ENCODE results near the gene GRHL3.

Gene GRHL3

DNA sequence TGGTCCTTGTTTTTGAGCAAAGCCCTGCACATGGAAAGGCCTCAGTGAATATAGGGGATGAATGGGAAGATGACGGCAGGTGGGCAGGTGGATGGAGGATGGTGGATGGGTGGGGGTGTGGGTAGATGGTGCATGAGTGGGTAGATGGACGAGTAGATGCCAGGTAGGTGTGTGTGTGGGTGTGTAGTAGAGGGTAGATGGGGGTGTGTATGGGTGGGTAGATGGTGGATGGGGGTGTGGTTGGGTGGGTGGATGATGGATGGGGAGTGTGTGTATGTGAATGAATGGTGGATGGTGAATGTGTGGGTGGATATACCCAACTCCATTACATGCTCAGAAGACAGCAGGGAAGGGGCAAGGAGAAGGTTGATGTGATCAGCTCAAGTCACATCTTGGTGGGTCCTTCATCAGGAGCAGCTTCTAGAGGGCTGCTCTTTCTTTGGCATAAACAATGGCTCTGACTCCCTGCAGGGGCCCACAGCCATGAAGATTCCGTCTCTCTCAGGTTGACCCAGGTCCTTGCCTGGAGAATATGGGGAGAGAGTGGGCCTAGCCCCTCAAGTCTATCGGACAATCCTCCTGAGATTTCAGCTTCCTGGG is 34.2 kb downstream of the GRHL3 start:
- H3K4me1 ChIP-seq (ENCODE audit: control insufficient read depth in 1 of 2, insufficient read depth in 2 of 2, low read length in 2 of 2): peaks cover 5 to 6% of the 10 kb centered on the region in 2 donors
- H3K4me3 ChIP-seq (ENCODE audit: low read depth in 1 of 2, low read length in 2 of 2): no peak overlapping the region
- H3K9ac ChIP-seq (ENCODE audit: low read depth in 1 of 2, low read length in 2 of 2): no peak overlapping the region
- peaks cover 0 to 8% of the 10 kb centered on the region in 2 donors for H3K36me3 ChIP-seq (ENCODE audit: control insufficient read depth in 1 of 2, insufficient read depth in 2 of 2, low read length in 2 of 2)
- no peaks in the 10 kb centered on the region for H3K27me3 ChIP-seq (ENCODE audit: control insufficient read depth in 1 of 2, insufficient read depth in 2 of 2, low read length in 2 of 2)
- H3K27ac ChIP-seq (ENCODE audit: low read depth, low read length): no peak overlapping the region
- no peaks in the 10 kb centered on the region for H3K9me3 ChIP-seq (ENCODE audit: control insufficient read depth in 1 of 2, low read length in 2 of 2)

DNA sequence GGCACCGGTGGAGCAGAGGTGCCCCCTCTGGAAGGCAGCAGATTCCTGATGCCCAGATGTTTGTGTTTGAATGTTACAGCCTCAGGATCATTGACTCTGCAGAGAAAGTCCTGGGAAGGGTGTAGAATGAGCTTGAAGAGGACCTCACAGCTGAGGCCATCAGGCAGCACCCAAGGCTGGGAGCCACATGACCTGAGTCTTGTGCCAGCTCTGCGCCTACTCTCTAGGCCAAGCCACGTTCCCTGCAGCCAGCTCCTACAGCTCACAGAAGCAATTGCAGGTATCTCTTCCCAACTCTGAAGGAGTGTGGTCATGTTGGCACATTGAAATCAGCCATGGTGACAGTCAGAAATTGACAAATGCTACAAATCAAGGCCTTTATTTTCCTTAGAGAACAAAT is 36.3 kb downstream of the GRHL3 start:
- H3K9ac ChIP-seq (ENCODE audit: low read depth in 1 of 2, low read length in 2 of 2): no peak overlapping the region
- no peaks in the 10 kb centered on the region for H3K27me3 ChIP-seq (ENCODE audit: control insufficient read depth in 1 of 2, insufficient read depth in 2 of 2, low read length in 2 of 2)
- H3K36me3 ChIP-seq (ENCODE audit: control insufficient read depth in 1 of 2, insufficient read depth in 2 of 2, low read length in 2 of 2): peaks cover 7 to 10% of the 10 kb centered on the region in 2 donors
- H3K4me1 ChIP-seq (ENCODE audit: control insufficient read depth in 1 of 2, insufficient read depth in 2 of 2, low read length in 2 of 2): peaks cover 5 to 6% of the 10 kb centered on the region in 2 donors
- no peaks in the 10 kb centered on the region for H3K9me3 ChIP-seq (ENCODE audit: control insufficient read depth in 1 of 2, low read length in 2 of 2)
- H3K27ac ChIP-seq (ENCODE audit: low read depth, low read length): no peak overlapping the region
- H3K4me3 ChIP-seq (ENCODE audit: low read depth in 1 of 2, low read length in 2 of 2): no peak overlapping the region

- Histone ChIP-seq H3K27me3 (ENCODE audit: control insufficient read depth in 1 of 2, insufficient read depth in 2 of 2, low read length in 2 of 2) (no peaks in the 10 kb centered on the region), H3K4me3 (ENCODE audit: low read depth in 1 of 2, low read length in 2 of 2) (no peak overlapping the region), H3K36me3 (ENCODE audit: control insufficient read depth in 1 of 2, insufficient read depth in 2 of 2, low read length in 2 of 2) (peaks cover 7 to 10% of the 10 kb centered on the region in 2 donors), H3K9me3 (ENCODE audit: control insufficient read depth in 1 of 2, low read length in 2 of 2) (no peaks in the 10 kb centered on the region), H3K9ac (ENCODE audit: low read depth in 1 of 2, low read length in 2 of 2) (no peak overlapping the region), H3K4me1 (ENCODE audit: control insufficient read depth in 1 of 2, insufficient read depth in 2 of 2, low read length in 2 of 2) (no peaks in the 10 kb centered on the region), H3K27ac (ENCODE audit: low read depth, low read length) (no peak overlapping the region)
Measured at GRCh38 chr1:24357038-24357437, 37.9 kb downstream of the GRHL3 start.

DNA sequence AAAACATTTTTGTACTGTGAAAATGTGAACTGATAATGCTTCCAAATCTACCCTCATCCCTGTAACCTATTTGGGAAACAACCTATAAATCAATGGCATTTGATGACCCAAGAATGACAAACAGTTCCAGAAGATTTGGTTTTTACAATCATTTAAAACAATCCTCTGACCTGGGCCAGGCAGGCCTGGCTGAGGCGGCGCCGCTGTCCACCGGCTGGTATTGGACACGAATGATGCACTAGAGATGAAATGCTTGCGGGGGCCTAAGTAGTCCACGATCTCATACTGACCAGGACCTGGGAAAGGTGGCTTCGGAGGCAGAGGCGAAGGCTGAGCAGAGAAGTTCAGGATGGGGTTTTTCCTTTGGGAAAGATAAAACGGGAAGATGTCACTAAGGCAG is 41.5 kb downstream of the GRHL3 start:
- Histone ChIP-seq H3K27ac (ENCODE audit: low read depth, low read length) (no peak overlapping the region), H3K4me3 (ENCODE audit: low read depth in 1 of 2, low read length in 2 of 2) (no peak overlapping the region), H3K9ac (ENCODE audit: low read depth in 1 of 2, low read length in 2 of 2) (no peak overlapping the region), H3K9me3 (ENCODE audit: control insufficient read depth in 1 of 2, low read length in 2 of 2) (no peaks in the 10 kb centered on the region), H3K36me3 (ENCODE audit: control insufficient read depth in 1 of 2, insufficient read depth in 2 of 2, low read length in 2 of 2) (peaks cover 10% of the 10 kb centered on the region in 2 donors), H3K4me1 (ENCODE audit: control insufficient read depth in 1 of 2, insufficient read depth in 2 of 2, low read length in 2 of 2) (peaks cover 4 to 12% of the 10 kb centered on the region in 2 donors), H3K27me3 (ENCODE audit: control insufficient read depth in 1 of 2, insufficient read depth in 2 of 2, low read length in 2 of 2) (no peaks in the 10 kb centered on the region)

DNA sequence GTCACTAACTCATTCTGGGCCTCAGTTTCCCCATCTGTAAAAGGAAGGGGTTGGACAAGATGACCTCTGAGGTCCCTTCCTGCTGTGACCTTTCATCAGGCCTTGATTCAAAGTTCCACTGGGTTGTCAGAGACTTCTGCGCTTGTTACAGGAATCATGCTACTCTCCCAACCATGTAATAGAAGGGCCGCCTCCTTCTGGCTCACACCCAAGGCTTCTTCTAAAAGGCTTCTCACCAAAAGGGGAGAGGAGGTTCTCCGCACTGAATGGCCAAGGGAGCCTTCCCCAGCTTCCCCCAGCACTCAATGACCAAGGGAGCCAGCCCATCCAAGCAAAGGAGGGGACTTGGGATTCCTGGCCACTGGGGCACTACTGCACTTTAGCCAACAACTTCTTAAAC is 42.7 kb downstream of the GRHL3 start:
- Histone ChIP-seq H3K27me3 (ENCODE audit: control insufficient read depth in 1 of 2, insufficient read depth in 2 of 2, low read length in 2 of 2) (no peaks in the 10 kb centered on the region), H3K9me3 (ENCODE audit: control insufficient read depth in 1 of 2, low read length in 2 of 2) (no peaks in the 10 kb centered on the region), H3K27ac (ENCODE audit: low read depth, low read length) (no peak overlapping the region), H3K4me3 (ENCODE audit: low read depth in 1 of 2, low read length in 2 of 2) (no peak overlapping the region), H3K36me3 (ENCODE audit: control insufficient read depth in 1 of 2, insufficient read depth in 2 of 2, low read length in 2 of 2) (peaks cover 10% of the 10 kb centered on the region in 2 donors), H3K9ac (ENCODE audit: low read depth in 1 of 2, low read length in 2 of 2) (no peak overlapping the region), H3K4me1 (ENCODE audit: control insufficient read depth in 1 of 2, insufficient read depth in 2 of 2, low read length in 2 of 2) (peaks cover 4 to 12% of the 10 kb centered on the region in 2 donors)

DNA sequence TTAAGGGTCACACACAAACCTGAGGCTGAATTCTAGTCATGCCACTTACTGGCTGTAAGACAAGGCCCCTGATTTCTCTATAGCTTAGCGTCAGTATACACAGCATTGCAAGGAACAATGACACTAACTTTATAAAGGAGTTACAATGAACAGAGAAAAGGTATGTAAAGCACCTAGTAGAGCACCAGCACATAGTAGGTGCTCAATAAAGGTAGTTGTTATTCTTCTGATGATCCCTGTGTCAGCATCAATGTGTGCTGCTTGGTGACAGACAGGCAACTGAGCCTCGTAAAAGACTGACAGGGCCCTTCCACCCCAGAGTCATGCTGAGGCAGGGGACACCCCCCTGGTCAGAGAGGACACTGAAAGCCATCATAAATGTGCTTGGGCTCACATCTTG is 43.2 kb downstream of the GRHL3 start:
- Histone ChIP-seq H3K4me1 (ENCODE audit: control insufficient read depth in 1 of 2, insufficient read depth in 2 of 2, low read length in 2 of 2) (peaks cover 4 to 12% of the 10 kb centered on the region in 2 donors), H3K36me3 (ENCODE audit: control insufficient read depth in 1 of 2, insufficient read depth in 2 of 2, low read length in 2 of 2) (peaks cover 10% of the 10 kb centered on the region in 2 donors), H3K27me3 (ENCODE audit: control insufficient read depth in 1 of 2, insufficient read depth in 2 of 2, low read length in 2 of 2) (no peaks in the 10 kb centered on the region), H3K27ac (ENCODE audit: low read depth, low read length) (no peak overlapping the region), H3K4me3 (ENCODE audit: low read depth in 1 of 2, low read length in 2 of 2) (no peak overlapping the region), H3K9ac (ENCODE audit: low read depth in 1 of 2, low read length in 2 of 2) (no peak overlapping the region), H3K9me3 (ENCODE audit: control insufficient read depth in 1 of 2, low read length in 2 of 2) (no peaks in the 10 kb centered on the region)

GRCh38 chr1:24362982-24363614 is 43.9 kb downstream of the GRHL3 start:
- no peaks in the 10 kb centered on the region for H3K9me3 ChIP-seq (ENCODE audit: control insufficient read depth in 1 of 2, low read length in 2 of 2)
- no peaks in the 10 kb centered on the region for H3K27me3 ChIP-seq (ENCODE audit: control insufficient read depth in 1 of 2, insufficient read depth in 2 of 2, low read length in 2 of 2)
- no peak overlapping the region for H3K9ac ChIP-seq (ENCODE audit: low read depth in 1 of 2, low read length in 2 of 2)
- peaks cover 4 to 12% of the 10 kb centered on the region in 2 donors for H3K4me1 ChIP-seq (ENCODE audit: control insufficient read depth in 1 of 2, insufficient read depth in 2 of 2, low read length in 2 of 2)
- no peak overlapping the region for H3K27ac ChIP-seq (ENCODE audit: low read depth, low read length)
- no peak overlapping the region for H3K4me3 ChIP-seq (ENCODE audit: low read depth in 1 of 2, low read length in 2 of 2)
- H3K36me3 ChIP-seq (ENCODE audit: control insufficient read depth in 1 of 2, insufficient read depth in 2 of 2, low read length in 2 of 2): peaks cover 3 to 10% of the 10 kb centered on the region in 2 donors

- peaks cover 2 to 12% of the 10 kb centered on the region in 2 donors for H3K36me3 ChIP-seq (ENCODE audit: control insufficient read depth in 1 of 2, insufficient read depth in 2 of 2, low read length in 2 of 2)
- H3K9ac ChIP-seq (ENCODE audit: low read depth in 1 of 2, low read length in 2 of 2): no peak overlapping the region
- peaks cover 4 to 12% of the 10 kb centered on the region in 2 donors for H3K4me1 ChIP-seq (ENCODE audit: control insufficient read depth in 1 of 2, insufficient read depth in 2 of 2, low read length in 2 of 2)
- no peaks in the 10 kb centered on the region for H3K9me3 ChIP-seq (ENCODE audit: control insufficient read depth in 1 of 2, low read length in 2 of 2)
- H3K27me3 ChIP-seq (ENCODE audit: control insufficient read depth in 1 of 2, insufficient read depth in 2 of 2, low read length in 2 of 2): no peaks in the 10 kb centered on the region
- H3K27ac ChIP-seq (ENCODE audit: low read depth, low read length): no peak overlapping the region
- H3K4me3 ChIP-seq (ENCODE audit: low read depth in 1 of 2, low read length in 2 of 2): no peak overlapping the region
Measured at GRCh38 chr1:24363994-24364393, 44.8 kb downstream of the GRHL3 start.

DNA sequence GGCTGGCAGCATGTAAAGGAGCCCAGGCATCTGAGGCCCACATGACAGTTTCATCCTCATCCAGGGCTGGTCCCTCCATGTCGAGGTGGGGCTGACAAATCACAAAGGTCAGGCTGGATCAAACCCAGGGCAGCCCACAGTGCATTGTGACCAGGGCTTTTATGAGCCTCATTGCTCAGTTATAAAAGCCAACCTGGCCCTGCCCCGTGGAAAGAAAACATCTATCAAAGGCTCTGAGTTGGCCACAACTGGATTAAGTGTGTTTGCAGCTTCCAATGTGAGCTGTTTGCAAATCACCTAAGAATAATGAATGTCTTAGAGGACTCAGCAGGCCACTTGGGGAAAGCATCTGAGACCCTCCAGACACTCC is 45.4 kb downstream of the GRHL3 start:
- peaks cover 0 to 11% of the 10 kb centered on the region in 2 donors for H3K36me3 ChIP-seq (ENCODE audit: control insufficient read depth in 1 of 2, insufficient read depth in 2 of 2, low read length in 2 of 2)
- no peaks in the 10 kb centered on the region for H3K9me3 ChIP-seq (ENCODE audit: control insufficient read depth in 1 of 2, low read length in 2 of 2)
- H3K4me3 ChIP-seq (ENCODE audit: low read depth in 1 of 2, low read length in 2 of 2): no peak overlapping the region
- no peak overlapping the region for H3K9ac ChIP-seq (ENCODE audit: low read depth in 1 of 2, low read length in 2 of 2)
- H3K27ac ChIP-seq (ENCODE audit: low read depth, low read length): no peak overlapping the region
- no peaks in the 10 kb centered on the region for H3K27me3 ChIP-seq (ENCODE audit: control insufficient read depth in 1 of 2, insufficient read depth in 2 of 2, low read length in 2 of 2)
- H3K4me1 ChIP-seq (ENCODE audit: control insufficient read depth in 1 of 2, insufficient read depth in 2 of 2, low read length in 2 of 2): peaks cover 4 to 12% of the 10 kb centered on the region in 2 donors

- Histone ChIP-seq H3K27ac (ENCODE audit: low read depth, low read length) (no peak overlapping the region), H3K9ac (ENCODE audit: low read depth in 1 of 2, low read length in 2 of 2) (no peak overlapping the region), H3K4me3 (ENCODE audit: low read depth in 1 of 2, low read length in 2 of 2) (no peak overlapping the region), H3K9me3 (ENCODE audit: control insufficient read depth in 1 of 2, low read length in 2 of 2) (no peaks in the 10 kb centered on the region), H3K36me3 (ENCODE audit: control insufficient read depth in 1 of 2, insufficient read depth in 2 of 2, low read length in 2 of 2) (peaks cover 0 to 9% of the 10 kb centered on the region in 2 donors), H3K4me1 (ENCODE audit: control insufficient read depth in 1 of 2, insufficient read depth in 2 of 2, low read length in 2 of 2) (peaks cover 4 to 12% of the 10 kb centered on the region in 2 donors), H3K27me3 (ENCODE audit: control insufficient read depth in 1 of 2, insufficient read depth in 2 of 2, low read length in 2 of 2) (no peaks in the 10 kb centered on the region)
Measured at GRCh38 chr1:24364975-24365678, 46.0 kb downstream of the GRHL3 start.

Measured in duodenal mucosa (tissue), 2 donors.